ENCODE results near the gene DBH.

The DBH gene

GRCh38 chr9:133635533-133636531 lies at the start of gene DBH:
Gene DBH (plus strand): TSS chr9:133636363. CDS start chr9:133636372, 9 bp downstream.
- no peak for DNase-seq

GRCh38 chr9:133587051-133587450 lies 49.1 kb upstream of the DBH start:
- no peak for DNase-seq

- no peak for DNase-seq
These were observed 48.7 kb upstream of the DBH start for GRCh38 chr9:133587466-133587865.

- DNase-seq = peak; percentile 19
These were observed 46.5 kb upstream of the DBH start for GRCh38 chr9:133589454-133590227.

GRCh38 chr9:133590231-133590855 lies 45.8 kb upstream of the DBH start:
- DNase-seq = no peak

GRCh38 chr9:133591116-133591910 lies 44.9 kb upstream of the DBH start:
- DNase-seq = no peak

GRCh38 chr9:133591985-133592384 lies 44.2 kb upstream of the DBH start:
- no peak for DNase-seq

GRCh38 chr9:133592731-133593409 lies 43.3 kb upstream of the DBH start:
- DNase-seq = no peak

GRCh38 chr9:133593587-133594253 lies 42.4 kb upstream of the DBH start:
- DNase-seq = no peak

- no peak for DNase-seq
These were observed 41.9 kb upstream of the DBH start for GRCh38 chr9:133594310-133594709.

- DNase-seq = no peak
These were observed 40.3 kb upstream of the DBH start for GRCh38 chr9:133595910-133596309.

- peak; percentile 25 for DNase-seq
These were observed 38.7 kb upstream of the DBH start for GRCh38 chr9:133597316-133597957.

GRCh38 chr9:133598978-133599377 lies 37.2 kb upstream of the DBH start:
- no peak for DNase-seq

GRCh38 chr9:133599470-133600173 lies 36.5 kb upstream of the DBH start:
- no peak for DNase-seq

- no peak for DNase-seq
These were observed 35.4 kb upstream of the DBH start for GRCh38 chr9:133600739-133601138.

- DNase-seq = no peak
These were observed 34.4 kb upstream of the DBH start for GRCh38 chr9:133601746-133602145.

- DNase-seq = no peak
These were observed 33.9 kb upstream of the DBH start for GRCh38 chr9:133602277-133602676.

GRCh38 chr9:133603135-133603927 lies 32.8 kb upstream of the DBH start:
- no peak for DNase-seq

GRCh38 chr9:133604214-133604613 lies 31.9 kb upstream of the DBH start:
- peak; percentile 19 for DNase-seq

Measured in hematopoietic multipotent progenitor cell treated with erythropoietin and hydrocortisone succinate and interleukin-3 and kit ligand, for 6 days (in vitro differentiated cells).